GM21825 (cell line): ENCODE measurements around the gene SPON1.
"Not testable (repeated sequence)": the region's sequence is repeated elsewhere in the genome, so short reads cannot be mapped to it uniquely, and the experiment has no call there.

Experiments used
- ATAC-seq: cut with Tn5 transposase; IDR thresholded peaks from one replicate; pipeline ENCODE4 v1.9.1; 2021; ENCODE audit warnings: mild to moderate bottlenecking, moderate library complexity; ENCODE audit not compliant: unreplicated experiment

Gene SPON1

DNA sequence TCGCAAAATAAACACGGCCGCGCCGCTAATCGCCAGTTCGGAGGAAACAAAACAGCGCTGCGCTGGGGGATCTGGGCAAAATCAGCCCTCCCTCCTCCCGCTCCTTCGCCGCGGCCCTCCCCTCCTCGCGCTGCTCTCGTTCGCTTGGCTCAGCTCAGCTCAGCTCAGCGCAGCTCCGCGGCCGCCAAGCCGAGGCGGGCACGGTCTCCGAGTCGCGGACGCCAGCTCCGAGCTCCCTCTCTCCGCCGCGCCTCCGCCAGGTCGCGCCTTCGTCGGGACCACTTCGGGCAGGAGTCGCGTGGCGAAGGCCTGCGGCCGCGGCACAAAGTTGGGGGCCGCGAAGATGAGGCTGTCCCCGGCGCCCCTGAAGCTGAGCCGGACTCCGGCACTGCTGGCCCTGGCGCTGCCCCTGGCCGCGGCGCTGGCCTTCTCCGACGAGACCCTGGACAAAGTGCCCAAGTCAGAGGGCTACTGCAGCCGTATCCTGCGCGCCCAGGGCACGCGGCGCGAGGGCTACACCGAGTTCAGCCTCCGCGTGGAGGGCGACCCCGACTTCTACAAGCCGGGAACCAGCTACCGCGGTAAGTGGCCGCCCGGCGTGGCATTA is at the start of gene SPON1:
Gene SPON1 (plus strand): TSS at position 162 of the 607 bp plus-strand sequence. CDS start 182 bp downstream, at position 344.
- ATAC-seq: no peak

DNA sequence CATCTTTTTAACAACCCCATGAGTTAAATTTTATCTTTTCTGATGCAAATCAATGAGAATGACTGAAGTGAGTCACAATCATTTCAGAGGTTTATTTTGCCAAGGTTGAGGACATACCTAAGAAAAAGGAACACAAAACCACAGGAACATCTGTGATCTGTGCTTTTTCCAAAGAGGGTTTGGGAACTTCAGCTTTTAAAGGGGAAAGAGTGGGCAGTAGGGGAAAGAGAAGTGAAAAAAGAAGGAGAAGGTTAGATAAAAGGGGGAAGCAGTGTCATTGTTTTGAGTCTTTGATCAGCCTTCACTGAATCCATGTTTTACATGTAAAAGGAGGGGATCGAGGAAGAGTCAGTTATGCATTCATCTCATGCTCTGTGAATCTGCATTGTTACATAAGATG is 45.3 kb upstream of the SPON1 start:
- no peak for ATAC-seq

DNA sequence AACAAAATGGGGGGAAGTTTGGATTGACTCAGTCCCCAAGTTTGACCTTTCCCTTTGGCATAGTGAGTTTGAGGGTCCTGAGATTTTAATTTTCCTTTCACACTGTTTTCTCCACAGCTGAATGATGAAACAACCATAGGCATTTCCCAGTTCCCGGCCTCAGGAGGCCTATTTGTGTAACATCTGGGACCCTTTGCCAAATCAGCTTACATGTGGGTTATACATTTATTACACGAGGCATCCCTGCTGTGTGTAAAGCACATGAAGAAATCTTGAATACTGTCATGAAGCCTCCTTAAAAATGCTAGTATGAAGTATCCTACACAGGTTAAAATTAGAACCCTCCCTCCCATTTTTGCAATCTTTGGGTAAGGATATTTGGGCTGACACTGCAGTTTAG is 44.6 kb upstream of the SPON1 start:
- no peak for ATAC-seq

DNA sequence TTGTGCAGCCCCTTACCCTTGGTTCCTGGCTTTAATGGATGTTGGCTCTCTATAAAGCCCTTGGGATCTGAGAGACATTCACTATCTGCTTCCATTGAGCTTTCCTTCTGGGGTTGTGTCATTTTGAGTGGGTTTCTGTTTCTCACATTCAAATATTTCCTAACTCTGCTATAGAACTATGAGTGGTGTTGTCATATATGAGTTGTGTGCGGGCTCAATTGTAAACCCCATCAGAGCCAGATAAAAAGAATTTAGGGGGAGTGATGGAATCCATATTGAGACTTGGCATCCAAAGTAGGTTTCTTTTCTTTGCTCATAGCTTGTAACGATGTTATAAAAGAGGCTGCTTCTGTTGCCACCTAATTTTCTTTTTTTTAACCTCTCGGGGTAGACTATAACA is 41.8 kb upstream of the SPON1 start:
- ATAC-seq: no peak

DNA sequence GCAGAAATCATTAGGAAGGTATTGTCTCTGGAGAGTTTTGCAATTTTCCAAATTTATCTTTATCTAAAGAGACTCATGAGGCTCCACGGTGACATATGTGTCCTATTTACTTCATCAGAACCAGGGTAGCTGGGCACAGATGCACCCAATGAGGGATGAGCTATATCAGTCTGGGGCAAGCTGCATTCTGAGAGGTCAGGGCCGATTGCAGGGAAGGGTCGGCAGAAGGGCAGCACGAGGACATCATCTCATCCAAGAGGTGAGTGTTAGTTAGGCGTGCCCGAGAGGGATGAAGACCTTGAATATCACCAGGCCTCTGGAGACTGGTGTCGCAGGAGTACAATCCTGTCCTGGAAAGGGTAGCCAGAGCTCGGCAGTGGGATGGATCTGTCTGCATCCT is 41.0 kb upstream of the SPON1 start:
- ATAC-seq: no peak

DNA sequence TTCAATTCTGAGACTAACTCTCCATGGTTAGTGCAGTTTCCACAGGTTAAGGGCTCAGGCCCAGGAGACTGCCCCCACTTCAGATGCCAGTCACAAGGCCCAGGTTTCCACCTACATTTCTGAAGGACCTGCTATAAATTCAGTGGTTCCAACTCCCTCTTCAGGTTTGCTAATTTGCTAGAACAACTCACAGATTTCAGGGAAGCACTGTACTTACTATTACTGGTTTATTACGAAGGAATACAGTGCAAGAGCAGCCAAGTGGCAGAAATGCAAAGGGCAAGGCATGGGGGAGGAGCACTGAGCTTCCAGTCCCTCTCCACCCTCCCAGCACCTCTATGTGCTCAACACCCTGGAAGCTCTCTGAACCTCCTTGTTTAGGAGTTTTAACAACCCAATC is 39.3 kb upstream of the SPON1 start:
- ATAC-seq: no peak

DNA sequence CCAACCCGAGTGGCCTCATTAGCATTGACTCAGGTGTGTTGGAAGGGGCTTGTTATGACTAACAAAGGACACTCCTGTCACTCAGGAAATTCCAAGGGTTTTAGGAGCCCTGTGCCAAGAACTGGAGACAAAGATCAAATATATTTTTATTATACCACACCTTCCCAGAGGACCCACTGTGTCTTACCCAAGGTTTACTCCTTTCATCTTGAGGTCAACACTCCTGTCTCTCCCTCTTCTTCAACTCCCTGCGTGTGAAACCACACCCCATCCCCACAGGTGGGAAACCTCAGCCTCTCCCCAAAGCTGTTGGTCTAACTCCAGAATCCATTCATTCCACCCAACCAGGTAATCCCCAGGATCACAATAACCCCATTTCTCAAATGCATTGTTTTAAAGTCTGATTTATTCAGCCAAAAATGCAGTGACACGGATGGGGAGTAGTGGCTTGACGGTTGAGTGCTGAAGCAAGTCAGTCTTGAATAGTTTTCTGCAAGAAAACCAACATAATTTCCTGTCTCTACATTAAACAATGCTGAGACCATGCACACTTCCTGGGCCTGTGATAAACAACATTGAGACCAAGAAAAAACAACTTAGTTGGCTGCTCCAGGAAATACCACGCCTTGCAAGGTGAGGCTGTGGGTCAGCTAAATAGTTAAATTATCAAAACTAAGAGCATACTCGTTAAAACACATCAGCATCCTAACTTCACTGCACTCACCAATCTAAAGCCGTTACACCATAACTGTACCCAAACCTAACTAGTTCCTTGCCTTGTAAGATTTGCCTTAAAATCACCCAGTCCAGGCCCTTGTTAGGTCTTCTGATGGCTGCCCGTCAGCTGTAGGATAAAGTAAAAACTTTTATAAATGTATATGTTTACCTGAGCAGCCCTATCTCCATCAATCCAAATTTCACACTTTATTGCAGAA is 38.5 kb upstream of the SPON1 start:
- no peak for ATAC-seq

DNA sequence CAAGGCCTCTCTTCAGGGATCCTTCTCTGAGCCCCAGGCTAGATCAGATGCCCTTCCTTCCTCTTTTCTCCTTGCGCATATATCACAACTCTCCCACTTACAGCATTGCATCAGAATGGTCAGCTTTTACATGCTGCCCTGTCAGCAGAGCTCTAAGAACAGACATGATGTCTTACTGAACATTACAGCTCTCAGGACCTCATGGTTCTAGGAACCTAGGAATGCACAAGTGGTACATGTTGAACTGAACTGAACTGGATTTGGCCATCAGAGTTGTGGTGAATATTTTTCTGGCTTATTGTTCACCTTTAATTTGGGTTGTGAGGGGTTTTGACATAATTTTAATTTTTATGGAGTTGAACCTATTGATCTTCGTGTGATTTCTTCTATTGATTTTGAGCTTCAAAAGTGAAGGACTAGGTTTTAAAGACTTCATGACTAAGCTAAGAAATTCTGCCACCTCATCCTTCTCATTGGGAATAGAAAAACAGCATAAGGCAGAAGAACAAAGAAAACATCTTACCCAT is 37.7 kb upstream of the SPON1 start:
- no peak for ATAC-seq

DNA sequence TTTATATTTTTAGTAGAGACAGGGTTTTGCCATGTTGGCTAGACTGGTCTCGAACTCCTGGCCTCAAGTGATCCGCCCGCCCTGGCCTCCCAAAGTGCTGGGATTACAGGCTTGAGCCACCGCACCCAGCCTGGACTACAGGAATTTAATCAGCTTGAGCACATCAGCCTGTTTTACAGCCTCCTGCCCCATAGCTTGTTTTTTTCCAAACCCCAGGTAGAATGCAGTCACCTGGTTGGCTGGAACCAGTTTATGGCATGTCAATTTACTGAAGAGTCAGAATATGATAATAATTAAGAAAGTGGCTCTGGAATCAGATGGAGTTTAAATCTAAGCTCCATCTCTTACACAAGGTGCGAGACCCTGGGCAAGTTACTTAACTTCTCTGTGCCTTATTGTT is 36.2 kb upstream of the SPON1 start:
- ATAC-seq: not testable (repeated sequence)

DNA sequence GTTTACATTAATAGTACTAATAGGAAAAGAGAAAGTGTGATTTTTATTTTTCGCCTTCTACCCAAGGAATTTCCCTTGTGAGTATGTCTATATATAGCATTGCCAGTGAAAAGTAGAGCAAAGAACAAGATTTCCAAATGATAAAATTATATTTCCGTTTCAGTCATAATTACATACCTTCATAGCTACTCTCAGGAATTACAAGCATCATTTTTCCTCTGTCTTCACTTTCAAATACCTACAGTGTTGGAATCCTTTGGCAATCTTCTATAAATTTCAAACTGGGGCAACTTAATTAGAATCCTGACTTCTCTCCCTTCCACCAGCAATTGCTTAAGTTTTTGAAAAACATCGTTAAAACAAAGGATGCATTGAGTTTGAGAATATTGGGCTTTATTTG is 35.5 kb upstream of the SPON1 start:
- no peak for ATAC-seq

DNA sequence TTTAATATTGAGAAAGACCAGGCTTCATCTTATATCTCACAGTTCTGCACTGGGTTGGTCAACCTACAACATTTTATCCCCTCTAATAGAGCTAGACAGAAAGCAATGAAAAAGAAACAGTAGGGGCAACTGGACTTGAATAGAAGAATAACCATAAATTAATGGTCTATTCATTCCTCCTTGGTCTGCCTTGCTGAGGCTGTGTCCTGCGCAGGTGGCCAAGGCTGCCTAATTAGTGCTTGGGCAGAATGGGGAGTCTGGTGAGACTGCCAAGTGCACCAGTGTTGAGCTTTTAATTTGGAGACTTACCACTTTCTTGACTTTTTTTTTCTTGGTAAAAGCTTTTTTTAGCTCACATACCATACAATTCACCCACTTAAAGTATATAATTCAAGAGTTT is 35.0 kb upstream of the SPON1 start:
- ATAC-seq: no peak

DNA sequence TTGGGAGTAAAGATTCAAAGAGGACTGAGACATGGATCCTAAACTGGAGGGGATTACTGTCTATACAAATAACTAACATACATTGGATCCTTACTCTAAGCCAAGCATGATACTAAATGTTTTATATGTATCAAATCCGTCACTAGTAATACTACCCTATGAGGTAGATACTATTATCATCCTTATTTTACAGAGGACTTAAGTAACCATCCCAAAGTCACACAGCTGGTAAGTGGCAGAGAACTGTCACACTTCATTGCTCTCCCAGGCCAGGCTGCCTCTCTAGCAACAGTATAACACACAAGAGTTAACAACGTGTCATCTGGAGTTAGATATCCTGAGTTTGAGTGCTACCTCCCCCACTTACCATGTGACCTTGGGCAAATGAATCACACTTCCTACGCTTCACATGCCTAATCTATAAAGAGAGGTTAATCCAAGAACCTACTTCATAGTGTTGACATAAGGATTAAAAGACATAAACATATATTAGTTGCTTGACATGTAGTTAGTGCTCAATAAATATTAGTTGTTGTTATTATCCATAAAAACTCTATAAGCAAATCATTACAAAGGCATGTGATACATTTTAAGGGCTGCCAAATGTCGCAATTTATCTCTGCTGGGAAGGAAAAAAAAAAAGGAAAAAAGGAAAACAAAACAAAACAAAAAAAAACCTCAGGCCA is 33.8 kb upstream of the SPON1 start:
- ATAC-seq: no peak

DNA sequence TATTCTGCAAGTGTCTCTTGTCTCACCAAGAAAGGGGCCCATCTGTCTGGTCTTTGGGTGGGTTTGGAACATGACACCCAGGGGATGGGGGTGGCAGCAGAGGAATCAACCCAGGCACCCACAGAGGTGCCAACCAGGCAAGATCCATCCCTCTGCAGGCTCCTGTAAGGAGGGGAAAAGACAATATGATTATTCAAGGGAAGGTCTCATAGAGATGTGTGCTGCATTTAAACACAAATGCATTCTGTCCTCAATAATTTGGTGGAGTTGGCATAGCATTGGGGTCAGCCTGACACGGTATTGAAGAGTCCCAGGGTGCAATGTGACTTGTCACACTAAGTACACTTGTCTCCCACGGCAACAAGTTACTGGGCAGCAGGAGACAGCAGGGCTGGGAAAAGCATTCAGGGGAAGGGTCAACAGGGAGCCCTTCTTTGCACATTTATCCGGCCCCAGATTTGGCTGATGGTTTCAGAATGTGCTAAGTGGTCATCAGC is 33.1 kb upstream of the SPON1 start:
- no peak for ATAC-seq

DNA sequence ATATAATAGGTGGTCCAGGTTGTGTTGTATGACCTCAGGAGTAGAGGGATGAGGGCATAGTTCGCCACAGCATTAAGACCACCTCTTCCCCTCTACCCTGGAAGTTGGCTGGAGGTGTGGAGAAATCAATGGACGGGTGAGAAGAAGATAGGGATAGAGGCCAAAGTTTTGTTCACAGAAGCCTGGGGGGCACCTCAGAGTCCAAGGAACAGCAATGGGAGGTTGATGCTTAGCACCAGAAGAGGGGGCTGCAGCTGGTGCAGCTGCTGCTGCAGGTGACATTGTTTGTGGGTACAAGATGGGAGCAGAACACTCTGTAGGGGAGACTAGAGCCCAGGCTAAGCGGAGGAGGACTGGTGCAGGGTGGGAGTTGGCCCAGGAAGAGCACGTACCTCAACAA is 31.2 kb upstream of the SPON1 start:
- ATAC-seq: no peak

DNA sequence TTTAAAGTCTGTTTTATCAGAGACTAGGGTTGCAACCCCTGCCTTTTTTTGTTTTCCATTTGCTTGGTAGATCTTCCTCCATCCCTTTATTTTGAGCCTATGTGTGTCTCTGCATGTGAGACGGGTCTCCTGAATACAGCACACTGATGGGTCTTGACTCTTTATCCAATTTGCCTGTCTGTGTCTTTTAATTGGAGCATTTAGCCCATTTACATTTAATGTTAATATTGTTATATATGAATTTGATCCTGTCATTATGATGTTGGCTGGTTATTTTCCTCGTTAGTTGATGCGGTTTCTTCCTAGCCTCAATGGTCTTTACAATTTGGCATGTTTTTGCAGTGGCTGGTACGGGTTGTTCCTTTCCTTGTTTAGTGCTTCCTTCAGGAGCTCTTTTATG is 25.4 kb upstream of the SPON1 start:
- not testable (repeated sequence) for ATAC-seq

DNA sequence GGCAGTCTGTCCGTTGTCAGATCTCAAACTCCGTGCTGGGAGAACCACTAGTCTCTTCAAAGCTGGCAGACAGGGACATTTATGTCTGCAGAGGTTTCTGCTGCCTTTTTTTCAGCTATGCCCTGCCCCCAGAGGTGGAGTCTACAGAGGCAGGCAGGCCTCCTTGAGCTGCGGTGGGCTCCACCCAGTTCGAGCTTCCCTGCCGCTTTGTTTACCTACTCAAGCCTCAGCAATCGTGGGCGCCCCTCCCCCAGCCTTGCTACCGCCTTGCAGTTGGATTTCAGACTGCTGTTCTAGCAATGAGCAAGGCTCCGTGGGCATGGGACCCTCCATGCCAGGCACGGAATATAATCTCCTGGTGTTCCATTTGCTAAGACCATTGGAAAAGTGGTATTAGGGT is 23.7 kb upstream of the SPON1 start:
- not testable (repeated sequence) for ATAC-seq

DNA sequence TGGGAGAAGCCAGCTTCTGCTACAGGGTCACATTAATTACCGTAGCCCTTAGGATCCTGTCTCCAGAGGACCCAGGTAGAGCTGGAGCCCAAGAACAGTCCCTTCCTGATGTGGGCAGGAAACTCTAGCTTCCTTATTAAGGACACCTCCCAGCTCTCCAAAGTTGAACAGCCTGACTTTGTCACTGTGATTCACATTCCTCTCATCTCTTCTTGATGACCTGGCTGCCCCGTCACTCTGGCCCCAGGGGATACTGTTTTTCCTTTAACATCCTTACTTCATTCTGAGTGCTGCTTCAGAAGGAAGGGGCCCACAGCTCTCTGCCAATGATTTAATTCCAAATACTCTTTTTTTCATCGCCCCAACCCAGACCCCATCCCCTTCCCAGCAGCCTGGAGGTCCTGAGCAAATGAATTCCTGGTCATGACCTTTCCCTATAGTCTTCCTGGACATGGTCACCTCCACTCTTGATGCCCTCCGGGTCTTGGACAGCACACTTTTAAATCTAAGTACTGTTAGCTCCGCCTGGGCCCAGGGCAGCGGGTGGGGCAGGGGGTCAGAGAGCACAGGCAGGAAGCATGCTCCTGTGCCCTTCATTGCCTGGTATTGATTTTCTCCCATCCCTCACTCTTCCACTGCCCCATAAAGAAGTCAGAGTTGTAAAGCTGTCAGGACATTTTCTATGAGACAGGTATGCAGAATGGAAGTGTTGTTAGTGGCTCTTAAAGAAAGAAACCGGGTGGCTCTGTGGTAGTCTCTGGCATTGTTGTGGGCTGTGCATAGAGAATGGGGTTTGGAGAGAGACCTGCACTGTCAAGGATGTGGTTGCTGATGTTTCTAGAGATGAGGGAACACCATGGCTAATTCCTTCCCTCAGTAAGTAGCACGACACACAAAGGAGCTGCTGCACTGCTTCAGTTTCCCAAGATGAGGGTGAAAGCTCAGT is 22.3 kb upstream of the SPON1 start:
- ATAC-seq: no peak

DNA sequence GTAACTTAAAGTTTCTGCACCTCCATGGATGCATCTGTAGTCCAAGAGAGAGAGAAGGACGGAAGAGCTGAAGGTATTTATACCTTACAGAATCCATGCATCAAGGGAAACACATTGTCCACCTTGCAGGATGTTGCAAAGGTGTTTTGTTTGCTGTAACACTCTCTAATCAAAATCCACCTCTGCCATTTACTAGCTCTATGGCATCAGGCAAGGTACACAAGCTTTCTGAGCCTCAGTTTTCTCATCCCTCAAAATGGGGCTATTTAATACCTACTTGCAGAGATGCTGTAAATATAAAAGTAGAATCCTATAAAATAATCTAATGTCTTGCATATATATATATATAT is 21.6 kb upstream of the SPON1 start:
- ATAC-seq: no peak

DNA sequence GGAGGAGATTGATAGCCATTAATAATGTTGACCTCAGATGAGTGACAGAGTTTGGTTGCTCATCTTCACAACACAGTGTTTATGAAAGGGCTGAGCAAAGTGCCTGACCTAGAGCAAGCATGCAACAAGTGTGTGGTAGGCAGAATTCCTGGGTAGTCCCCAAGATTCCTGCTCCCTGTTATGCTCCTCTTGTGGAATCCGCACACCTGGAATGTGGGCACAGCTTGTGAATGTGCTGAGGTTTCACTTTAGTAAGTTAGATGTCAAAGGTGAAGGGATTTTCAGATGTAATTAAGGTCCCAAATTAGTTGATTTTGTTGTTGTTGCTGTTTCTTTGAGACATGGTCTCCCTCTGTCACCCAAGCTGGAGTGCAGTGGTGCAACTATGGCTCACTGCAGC is 20.7 kb upstream of the SPON1 start:
- ATAC-seq: no peak

DNA sequence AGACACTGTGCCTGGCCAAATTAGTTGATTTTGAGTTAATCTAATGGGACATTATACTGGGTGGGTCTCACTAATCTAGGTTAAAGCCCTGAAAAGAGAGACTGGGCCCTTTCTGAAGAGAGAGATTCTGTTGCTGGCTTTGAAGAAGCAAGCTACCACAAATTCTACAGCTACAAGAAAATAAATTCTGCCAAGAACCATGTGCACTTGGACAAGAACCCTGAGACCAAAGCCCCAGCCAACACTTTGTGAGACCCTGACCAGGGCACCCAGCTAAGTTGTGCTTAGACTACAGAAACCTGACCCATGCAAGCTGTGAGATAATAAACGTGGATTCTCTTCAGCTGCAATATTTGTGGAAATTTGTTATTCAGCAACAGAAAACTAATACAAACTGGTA is 20.1 kb upstream of the SPON1 start:
- no peak for ATAC-seq
